ENCODE measurements around the gene ADAM12. TPM values are rescaled to one million over a fixed set of nuclear protein-coding genes. Genes with fewer than 3 reads are reported as not detected.

Gene ADAM12
- total RNA-seq, 2 experiments from 2014 or later, result 1.2 to 1.5 TPM

DNA sequence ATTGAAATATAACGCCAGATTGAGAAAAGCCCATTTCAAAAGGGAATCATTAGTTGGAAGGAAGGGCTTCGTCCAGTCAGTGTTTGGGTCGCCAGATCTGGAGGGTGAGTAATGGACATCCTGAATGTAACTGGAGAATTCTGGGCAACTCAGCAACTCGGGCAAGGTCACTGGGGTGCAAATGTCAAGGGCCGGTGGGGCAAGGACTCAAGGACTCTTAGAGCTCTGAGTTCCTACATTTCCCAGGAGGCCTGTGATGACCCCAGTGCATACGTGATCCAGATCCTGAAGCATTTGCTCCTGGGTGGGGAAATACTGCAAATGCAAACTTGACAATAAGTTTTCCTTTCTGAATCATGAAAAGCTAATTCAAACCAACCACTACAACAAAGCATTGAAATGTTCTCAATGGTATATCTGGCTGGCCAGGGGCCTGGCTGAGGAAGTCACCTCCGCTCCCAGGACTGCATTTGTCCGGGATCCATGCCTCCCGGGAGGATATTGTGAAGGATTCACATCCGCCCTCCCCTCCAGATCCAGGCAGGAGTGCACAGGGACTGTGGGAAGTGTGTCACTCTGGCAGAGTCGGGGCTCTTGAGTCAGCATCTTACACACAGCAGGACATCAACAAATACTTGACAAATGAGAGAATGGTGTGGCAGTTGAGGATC lies 327.9 kb downstream of the ADAM12 start:
- no peaks in the 10 kb centered on the region for H3K4me1 Mint-ChIP-seq (ENCODE audit: low read depth)
- H3K4me3 Mint-ChIP-seq, result no peak overlapping the region
- no peaks in the 10 kb centered on the region for H3K36me3 ChIP-seq (ENCODE audit: insufficient read depth, low read length)
- DNase-seq (no peak), ATAC-seq (ENCODE audit: poor library complexity) (no peak)
- no peak overlapping the region for H3K27ac Mint-ChIP-seq
- H3K27ac ChIP-seq (ENCODE audit: low read depth in 1 of 2, low read length in 2 of 2), result no peak overlapping the region
- TF ChIP-seq, protein P1, sequence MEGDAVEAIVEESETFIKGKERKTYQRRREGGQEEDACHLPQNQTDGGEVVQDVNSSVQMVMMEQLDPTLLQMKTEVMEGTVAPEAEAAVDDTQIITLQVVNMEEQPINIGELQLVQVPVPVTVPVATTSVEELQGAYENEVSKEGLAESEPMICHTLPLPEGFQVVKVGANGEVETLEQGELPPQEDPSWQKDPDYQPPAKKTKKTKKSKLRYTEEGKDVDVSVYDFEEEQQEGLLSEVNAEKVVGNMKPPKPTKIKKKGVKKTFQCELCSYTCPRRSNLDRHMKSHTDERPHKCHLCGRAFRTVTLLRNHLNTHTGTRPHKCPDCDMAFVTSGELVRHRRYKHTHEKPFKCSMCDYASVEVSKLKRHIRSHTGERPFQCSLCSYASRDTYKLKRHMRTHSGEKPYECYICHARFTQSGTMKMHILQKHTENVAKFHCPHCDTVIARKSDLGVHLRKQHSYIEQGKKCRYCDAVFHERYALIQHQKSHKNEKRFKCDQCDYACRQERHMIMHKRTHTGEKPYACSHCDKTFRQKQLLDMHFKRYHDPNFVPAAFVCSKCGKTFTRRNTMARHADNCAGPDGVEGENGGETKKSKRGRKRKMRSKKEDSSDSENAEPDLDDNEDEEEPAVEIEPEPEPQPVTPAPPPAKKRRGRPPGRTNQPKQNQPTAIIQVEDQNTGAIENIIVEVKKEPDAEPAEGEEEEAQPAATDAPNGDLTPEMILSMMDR (IDR thresholded peaks at IDR 0.05), result no peak
- H3K9me3 Mint-ChIP-seq, result peaks cover 3% of the 10 kb centered on the region
- POLR2A ChIA-PET, result no interaction called here
- intact Hi-C loops (cut with DNase I, micrococcal nuclease), result no loop called here
- H3K4me3 ChIP-seq (ENCODE audit: low read length), result no peak overlapping the region
- H3K27me3 ChIP-seq (ENCODE audit: control insufficient read depth in 1 of 2, insufficient read depth in 2 of 2, low read length in 2 of 2), result no peaks in the 10 kb centered on the region
- CTCF ChIA-PET, result no interaction called here
- no peaks in the 10 kb centered on the region for H3K36me3 Mint-ChIP-seq (ENCODE audit: low read depth)
- H3K27me3 Mint-ChIP-seq, result peaks cover 9% of the 10 kb centered on the region
- peaks cover 0 to 14% of the 10 kb centered on the region in 2 experiments for H3K9me3 ChIP-seq (ENCODE audit: control insufficient read depth in 1 of 2, insufficient read depth in 1 of 2, low read length in 2 of 2)
- no peaks in the 10 kb centered on the region for H3K4me1 ChIP-seq (ENCODE audit: insufficient read depth, low read length)

DNA sequence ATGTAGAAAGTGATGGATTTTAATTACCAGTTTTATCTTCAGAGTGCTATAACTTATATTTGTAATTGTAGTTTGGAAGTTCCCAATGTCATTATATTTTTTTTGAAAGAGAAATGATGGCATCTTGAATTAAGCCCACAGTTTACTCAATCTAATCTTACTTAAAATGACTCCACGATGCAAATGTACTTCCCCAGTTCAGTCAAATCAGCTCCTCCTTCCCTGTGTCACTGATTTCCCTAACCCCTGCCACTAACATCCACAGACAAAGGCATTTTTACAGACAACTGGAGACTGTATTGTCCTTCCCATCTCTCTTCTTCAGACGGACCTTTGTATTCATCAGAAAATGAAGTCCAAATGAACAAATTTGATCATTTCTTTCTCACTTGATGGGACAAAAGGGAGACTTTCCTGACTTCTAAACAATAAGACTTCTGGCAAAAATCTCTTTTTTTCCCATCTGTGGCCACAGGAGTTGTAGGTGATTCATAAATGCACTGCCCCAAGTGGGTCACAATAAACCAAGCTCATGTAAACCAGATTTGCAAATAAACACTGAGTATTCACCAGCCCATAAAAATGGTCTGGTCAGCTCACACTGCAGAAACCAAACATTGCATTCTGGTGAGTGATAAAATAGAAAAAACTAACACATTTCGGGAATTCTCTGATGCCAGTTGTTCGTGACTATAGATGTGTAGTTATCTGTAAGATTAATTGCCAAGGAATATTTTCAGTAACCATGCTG lies 329.0 kb downstream of the ADAM12 start:
- no peak overlapping the region for H3K27ac Mint-ChIP-seq
- no peaks in the 10 kb centered on the region for H3K27me3 ChIP-seq (ENCODE audit: control insufficient read depth in 1 of 2, insufficient read depth in 2 of 2, low read length in 2 of 2)
- peaks cover 3% of the 10 kb centered on the region for H3K9me3 Mint-ChIP-seq
- POLR2A ChIA-PET, result no interaction called here
- H3K27me3 Mint-ChIP-seq, result peaks cover 9% of the 10 kb centered on the region
- no peaks in the 10 kb centered on the region for H3K36me3 Mint-ChIP-seq (ENCODE audit: low read depth)
- ATAC-seq (ENCODE audit: poor library complexity), result no peak
- CTCF ChIA-PET, result no interaction called here
- no peak overlapping the region for H3K4me3 ChIP-seq (ENCODE audit: low read length)
- TF ChIP-seq, protein P1 (IDR thresholded peaks at IDR 0.05), result no peak
- H3K4me1 Mint-ChIP-seq (ENCODE audit: low read depth), result no peaks in the 10 kb centered on the region
- no peaks in the 10 kb centered on the region for H3K36me3 ChIP-seq (ENCODE audit: insufficient read depth, low read length)
- peaks cover 0 to 7% of the 10 kb centered on the region in 2 experiments for H3K9me3 ChIP-seq (ENCODE audit: control insufficient read depth in 1 of 2, insufficient read depth in 1 of 2, low read length in 2 of 2)
- no peak overlapping the region for H3K27ac ChIP-seq (ENCODE audit: low read depth in 1 of 2, low read length in 2 of 2)
- no peak for DNase-seq
- H3K4me1 ChIP-seq (ENCODE audit: insufficient read depth, low read length), result no peaks in the 10 kb centered on the region
- intact Hi-C loops (cut with DNase I, micrococcal nuclease), result no loop called here
- H3K4me3 Mint-ChIP-seq, result no peak overlapping the region

DNA sequence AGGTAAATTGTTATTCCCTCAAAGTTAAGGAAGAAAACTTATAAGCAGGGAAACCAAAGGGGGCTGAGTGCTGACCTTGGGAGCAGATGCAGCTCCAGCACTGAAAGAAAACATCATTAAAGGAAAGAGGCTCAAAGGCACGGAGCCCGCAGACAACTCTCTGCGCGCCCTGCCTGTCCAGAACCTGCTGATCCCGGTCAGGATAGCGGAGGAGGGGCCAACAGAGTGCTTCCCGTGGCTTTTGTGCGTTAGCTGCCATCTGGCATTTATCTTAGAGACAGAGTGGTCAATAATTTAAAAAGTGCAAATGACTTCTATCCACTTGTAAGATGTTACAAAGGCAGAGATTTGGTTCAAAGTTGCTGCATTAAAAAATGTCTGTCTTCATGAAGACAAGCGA lies 329.8 kb downstream of the ADAM12 start:
- intact Hi-C loops (cut with DNase I, micrococcal nuclease), result no loop called here
- H3K9me3 ChIP-seq (ENCODE audit: control insufficient read depth in 1 of 2, insufficient read depth in 1 of 2, low read length in 2 of 2), result peaks cover 0 to 7% of the 10 kb centered on the region in 2 experiments
- ATAC-seq (ENCODE audit: poor library complexity) (no peak), DNase-seq (no peak)
- H3K4me3 Mint-ChIP-seq, result no peak overlapping the region
- no peaks in the 10 kb centered on the region for H3K27me3 ChIP-seq (ENCODE audit: control insufficient read depth in 1 of 2, insufficient read depth in 2 of 2, low read length in 2 of 2)
- peaks cover 3% of the 10 kb centered on the region for H3K9me3 Mint-ChIP-seq
- H3K4me1 Mint-ChIP-seq (ENCODE audit: low read depth), result no peaks in the 10 kb centered on the region
- TF ChIP-seq, protein P1 (IDR thresholded peaks at IDR 0.05), result no peak
- no peaks in the 10 kb centered on the region for H3K4me1 ChIP-seq (ENCODE audit: insufficient read depth, low read length)
- no peak overlapping the region for H3K4me3 ChIP-seq (ENCODE audit: low read length)
- no peak overlapping the region for H3K27ac ChIP-seq (ENCODE audit: low read depth in 1 of 2, low read length in 2 of 2)
- POLR2A ChIA-PET, result no interaction called here
- CTCF ChIA-PET, result no interaction called here
- H3K36me3 ChIP-seq (ENCODE audit: insufficient read depth, low read length), result no peaks in the 10 kb centered on the region
- no peaks in the 10 kb centered on the region for H3K36me3 Mint-ChIP-seq (ENCODE audit: low read depth)
- H3K27me3 Mint-ChIP-seq, result peaks cover 9% of the 10 kb centered on the region
- H3K27ac Mint-ChIP-seq, result no peak overlapping the region

Data from CD4-positive, alpha-beta T cell (primary cell).